GM12873 (cell line): ENCODE data around the gene CLIP3.
A peak's percentile ranks its signal among the peaks of the same experiment; 100 is the strongest.

Experiments
- CTCF ChIP-seq: IDR thresholded peaks from 2 replicates; pipeline ENCODE4 v1.5.1; 2012; ENCODE audit warnings: low read depth, mild to moderate bottlenecking, moderate library complexity, low read length, control low read depth; ENCODE audit not compliant: insufficient read depth; ENCODE audit errors: missing control alignments

CLIP3 gene

GRCh38 chr19:35977446-35978222, 55.0 kb downstream of the CLIP3 start:
- peak; percentile 62 for TF ChIP-seq CTCF

GRCh38 chr19:35975608-35976214, 57.0 kb downstream of the CLIP3 start:
- no peak for TF ChIP-seq CTCF

- TF ChIP-seq CTCF: no peak
These were observed 59.2 kb downstream of the CLIP3 start for GRCh38 chr19:35973487-35973886.

GRCh38 chr19:35966771-35967170, 65.9 kb downstream of the CLIP3 start:
- no peak for TF ChIP-seq CTCF
